ENCODE data around the gene COL16A1. TPM values are rescaled to one million over a fixed set of nuclear protein-coding genes. Genes with fewer than 3 reads are reported as not detected.

COL16A1 gene
- total RNA-seq, 1 donor from 2014 or later, result 5.8 TPM

GRCh38 chr1:31663622-31664452 lies 40.0 kb downstream of the COL16A1 start:
- no peak for DNase-seq

- DNase-seq, result no peak
These were observed 41.4 kb downstream of the COL16A1 start for GRCh38 chr1:31662463-31662862.

GRCh38 chr1:31661856-31662255 lies 42.0 kb downstream of the COL16A1 start:
- no peak for DNase-seq

GRCh38 chr1:31660871-31661455 lies 42.9 kb downstream of the COL16A1 start:
- DNase-seq, result no peak

- no peak for DNase-seq
These were observed 43.9 kb downstream of the COL16A1 start for GRCh38 chr1:31659889-31660288.

- DNase-seq, result no peak
These were observed 45.1 kb downstream of the COL16A1 start for GRCh38 chr1:31658721-31659120.

- no peak for DNase-seq
These were observed 45.8 kb downstream of the COL16A1 start for GRCh38 chr1:31657972-31658510.

GRCh38 chr1:31657020-31657804 lies 46.6 kb downstream of the COL16A1 start:
- no peak for DNase-seq

GRCh38 chr1:31655756-31656155 lies 48.1 kb downstream of the COL16A1 start:
- DNase-seq, result no peak

GRCh38 chr1:31655104-31655503 lies 48.7 kb downstream of the COL16A1 start:
- DNase-seq, result no peak

- no peak for DNase-seq
These were observed 49.4 kb downstream of the COL16A1 start for GRCh38 chr1:31654474-31654776.

- DNase-seq, result no peak
These were observed 49.9 kb downstream of the COL16A1 start for GRCh38 chr1:31653717-31654473.

GRCh38 chr1:31652891-31653499 lies 50.8 kb downstream of the COL16A1 start:
- DNase-seq, result no peak

GRCh38 chr1:31651766-31652165 lies 52.1 kb downstream of the COL16A1 start:
- no peak for DNase-seq

GRCh38 chr1:31651089-31651420 lies 52.8 kb downstream of the COL16A1 start:
- no peak for DNase-seq

GRCh38 chr1:31650161-31651088 lies 53.4 kb downstream of the COL16A1 start:
- no peak for DNase-seq

GRCh38 chr1:31648641-31649357 lies 55.0 kb downstream of the COL16A1 start:
- DNase-seq, result no peak

GRCh38 chr1:31648190-31648589 lies 55.6 kb downstream of the COL16A1 start:
- no peak for DNase-seq

- DNase-seq, result no peak
These were observed 56.7 kb downstream of the COL16A1 start for GRCh38 chr1:31647106-31647505.
